ENCODE results near the gene DIO3.

DNA sequence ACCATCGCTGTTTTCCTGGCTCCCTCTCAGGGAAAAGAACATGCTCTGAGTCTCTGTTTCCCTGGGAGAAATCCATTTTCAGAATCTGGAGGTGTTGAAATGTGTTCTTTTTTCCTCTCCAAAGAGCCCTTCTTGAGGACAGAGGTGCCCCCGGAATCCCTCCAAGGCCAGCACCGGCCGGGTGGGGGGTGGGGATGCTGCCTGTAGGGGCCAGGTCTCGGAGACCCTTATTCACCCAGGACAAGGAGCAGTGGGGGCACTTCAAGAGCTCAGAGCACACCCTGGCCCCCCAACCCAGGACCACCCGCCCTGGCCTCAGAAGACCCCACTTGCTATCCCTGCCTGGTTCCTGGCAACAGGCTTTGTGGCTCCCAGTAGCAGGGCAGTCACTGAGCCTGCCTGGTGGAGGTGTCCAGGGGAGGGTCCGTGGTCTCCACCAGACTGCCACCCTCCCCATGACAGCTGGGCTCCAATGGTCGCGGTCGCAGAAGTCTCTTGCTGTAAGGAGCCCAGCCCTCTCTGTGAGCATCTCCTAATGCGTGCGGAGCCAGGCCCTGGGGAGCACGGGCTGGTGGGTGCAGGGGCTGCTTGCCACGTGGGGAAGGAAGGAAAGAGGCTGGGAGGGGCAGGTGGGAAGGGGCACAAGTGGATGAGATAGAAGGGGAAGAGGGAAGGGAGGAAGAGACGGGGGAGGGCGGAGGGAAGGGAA is 13.2 kb upstream of the DIO3 start:
- TF ChIP-seq, protein P1, sequence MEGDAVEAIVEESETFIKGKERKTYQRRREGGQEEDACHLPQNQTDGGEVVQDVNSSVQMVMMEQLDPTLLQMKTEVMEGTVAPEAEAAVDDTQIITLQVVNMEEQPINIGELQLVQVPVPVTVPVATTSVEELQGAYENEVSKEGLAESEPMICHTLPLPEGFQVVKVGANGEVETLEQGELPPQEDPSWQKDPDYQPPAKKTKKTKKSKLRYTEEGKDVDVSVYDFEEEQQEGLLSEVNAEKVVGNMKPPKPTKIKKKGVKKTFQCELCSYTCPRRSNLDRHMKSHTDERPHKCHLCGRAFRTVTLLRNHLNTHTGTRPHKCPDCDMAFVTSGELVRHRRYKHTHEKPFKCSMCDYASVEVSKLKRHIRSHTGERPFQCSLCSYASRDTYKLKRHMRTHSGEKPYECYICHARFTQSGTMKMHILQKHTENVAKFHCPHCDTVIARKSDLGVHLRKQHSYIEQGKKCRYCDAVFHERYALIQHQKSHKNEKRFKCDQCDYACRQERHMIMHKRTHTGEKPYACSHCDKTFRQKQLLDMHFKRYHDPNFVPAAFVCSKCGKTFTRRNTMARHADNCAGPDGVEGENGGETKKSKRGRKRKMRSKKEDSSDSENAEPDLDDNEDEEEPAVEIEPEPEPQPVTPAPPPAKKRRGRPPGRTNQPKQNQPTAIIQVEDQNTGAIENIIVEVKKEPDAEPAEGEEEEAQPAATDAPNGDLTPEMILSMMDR (IDR thresholded peaks at IDR 0.05; ENCODE audit: borderline replicate concordance, extremely low read depth, low read length, poor library complexity, severe bottlenecking), result no peak
- TF ChIP-seq EZH2 (IDR thresholded peaks at IDR 0.05; ENCODE audit: borderline replicate concordance, low read depth, low read length, severe bottlenecking), result no peak

Measured in DND-41 (cell line).